Suprapubic skin (tissue), 3 donors: ENCODE results near the gene OPALIN.

Source experiments
- EP300 ChIP-seq: sonication (generic); formaldehyde crosslinking; IDR thresholded peaks from one replicate; pipeline ENCODE4 v1.6.1; 2017; ENCODE audit warnings: antibody characterized with exemption
- POLR2A ChIP-seq, 2 donors: fragments of 450-650 bp; IDR thresholded peaks; one replicate each; pipeline ENCODE4 v1.6.1; 2017; ENCODE audit warnings: antibody characterized with exemption in 2 of 2, mild to moderate bottlenecking in 2 of 2, moderate library complexity in 2 of 2
- TF ChIP-seq, protein P1 (sequence below), 2 donors: fragments of 200-600 bp in 1 of 2; fragments of 450-650 bp in 1 of 2; sonication (generic) in 1 of 2; IDR thresholded peaks; one replicate each; pipeline ENCODE4 v1.5.1; 2016 to 2019; ENCODE audit warnings: antibody characterized with exemption in 2 of 2, mild to moderate bottlenecking in 1 of 2, moderate library complexity in 1 of 2

GRCh38 chr10:96390460-96390864, 31.7 kb upstream of the OPALIN start:
- TF ChIP-seq, protein P1, sequence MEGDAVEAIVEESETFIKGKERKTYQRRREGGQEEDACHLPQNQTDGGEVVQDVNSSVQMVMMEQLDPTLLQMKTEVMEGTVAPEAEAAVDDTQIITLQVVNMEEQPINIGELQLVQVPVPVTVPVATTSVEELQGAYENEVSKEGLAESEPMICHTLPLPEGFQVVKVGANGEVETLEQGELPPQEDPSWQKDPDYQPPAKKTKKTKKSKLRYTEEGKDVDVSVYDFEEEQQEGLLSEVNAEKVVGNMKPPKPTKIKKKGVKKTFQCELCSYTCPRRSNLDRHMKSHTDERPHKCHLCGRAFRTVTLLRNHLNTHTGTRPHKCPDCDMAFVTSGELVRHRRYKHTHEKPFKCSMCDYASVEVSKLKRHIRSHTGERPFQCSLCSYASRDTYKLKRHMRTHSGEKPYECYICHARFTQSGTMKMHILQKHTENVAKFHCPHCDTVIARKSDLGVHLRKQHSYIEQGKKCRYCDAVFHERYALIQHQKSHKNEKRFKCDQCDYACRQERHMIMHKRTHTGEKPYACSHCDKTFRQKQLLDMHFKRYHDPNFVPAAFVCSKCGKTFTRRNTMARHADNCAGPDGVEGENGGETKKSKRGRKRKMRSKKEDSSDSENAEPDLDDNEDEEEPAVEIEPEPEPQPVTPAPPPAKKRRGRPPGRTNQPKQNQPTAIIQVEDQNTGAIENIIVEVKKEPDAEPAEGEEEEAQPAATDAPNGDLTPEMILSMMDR (IDR thresholded peaks at IDR 0.05): no peak
- no peak for TF ChIP-seq EP300
- no peak for TF ChIP-seq POLR2A (IDR thresholded peaks at IDR 0.05)
